ENCODE data around the gene NLRC4.
"Not testable (repeated sequence)": the region's sequence is repeated elsewhere in the genome, so short reads cannot be mapped to it uniquely, and the experiment has no call there.

The NLRC4 gene

GRCh38 chr2:32242331-32242730 lies 22.4 kb downstream of the NLRC4 start:
- DNase-seq (ENCODE audit: low read depth in 2 of 2) = no peak

GRCh38 chr2:32237996-32238395 lies 26.7 kb downstream of the NLRC4 start:
- no peak for DNase-seq (ENCODE audit: low read depth in 2 of 2)

GRCh38 chr2:32237488-32237887 lies 27.2 kb downstream of the NLRC4 start:
- DNase-seq (ENCODE audit: low read depth in 2 of 2) = no peak

GRCh38 chr2:32235315-32235714 lies 29.4 kb downstream of the NLRC4 start:
- no peak for DNase-seq (ENCODE audit: low read depth in 2 of 2)

- DNase-seq (ENCODE audit: low read depth in 2 of 2) = no peak
Measured at GRCh38 chr2:32231959-32232358, 32.7 kb downstream of the NLRC4 start.

GRCh38 chr2:32229635-32230034 lies 35.1 kb downstream of the NLRC4 start:
- DNase-seq (ENCODE audit: low read depth in 2 of 2) = no peak

GRCh38 chr2:32228181-32228580 lies 36.5 kb downstream of the NLRC4 start:
- DNase-seq (ENCODE audit: low read depth in 2 of 2) = no peak

GRCh38 chr2:32227492-32227891 lies 37.2 kb downstream of the NLRC4 start:
- DNase-seq (ENCODE audit: low read depth in 2 of 2) = no peak

GRCh38 chr2:32222966-32223365 lies 41.7 kb downstream of the NLRC4 start:
- no peak for DNase-seq (ENCODE audit: low read depth in 2 of 2)

GRCh38 chr2:32220445-32220844 lies 44.2 kb downstream of the NLRC4 start:
- no peak for DNase-seq (ENCODE audit: low read depth in 2 of 2)

GRCh38 chr2:32212295-32212694 lies 52.4 kb downstream of the NLRC4 start:
- no peak for DNase-seq (ENCODE audit: low read depth in 2 of 2)

GRCh38 chr2:32210767-32211408 lies 53.8 kb downstream of the NLRC4 start:
- no peak for DNase-seq (ENCODE audit: low read depth in 2 of 2)

- not testable (repeated sequence) for DNase-seq (ENCODE audit: low read depth in 2 of 2)
Measured at GRCh38 chr2:32203428-32203827, 61.3 kb downstream of the NLRC4 start.

- no peak for DNase-seq (ENCODE audit: low read depth in 2 of 2)
Measured at GRCh38 chr2:32200814-32201213, 63.9 kb downstream of the NLRC4 start.

- no peak for DNase-seq (ENCODE audit: low read depth in 2 of 2)
Measured at GRCh38 chr2:32192418-32192817, 72.3 kb downstream of the NLRC4 start.

GRCh38 chr2:32189011-32189410 lies 75.7 kb downstream of the NLRC4 start:
- no peak for DNase-seq (ENCODE audit: low read depth in 2 of 2)

- DNase-seq (ENCODE audit: low read depth in 2 of 2) = no peak
Measured at GRCh38 chr2:32182667-32183066, 82.0 kb downstream of the NLRC4 start.
